Fibroblast of lung (primary cell): Measurements from ENCODE around the gene RNU6-9. TPM values are rescaled to one million over a fixed set of nuclear protein-coding genes. Genes with fewer than 3 reads are reported as not detected.

Experiments
- DNase-seq, 2 donors: peaks; one replicate each; pipeline versions ENCODE4 v3.0.0 to v3.0.0-alpha.2; 2010; ENCODE audit warnings: low read depth in 2 of 2
- H2AFZ ChIP-seq: 2 replicates; pipeline ENCODE4 v1.5.1; 2012; ENCODE audit warnings: low read length, control low read depth, inconsistent platforms
- H3K27ac ChIP-seq: 2 replicates; pipeline ENCODE4 v1.5.1; 2011; ENCODE audit warnings: low read length, control low read depth; ENCODE audit not compliant: insufficient read depth
- H3K27me3 ChIP-seq: 2 replicates; pipeline ENCODE4 v1.5.1; 2011; ENCODE audit warnings: mild to moderate bottlenecking, low read length; ENCODE audit not compliant: control insufficient read depth, insufficient read depth
- H3K36me3 ChIP-seq: 2 replicates; pipeline ENCODE4 v1.5.1; 2011; ENCODE audit warnings: low read length; ENCODE audit not compliant: control insufficient read depth, insufficient read depth
- H3K4me1 ChIP-seq: 2 replicates; pipeline ENCODE4 v1.5.1; 2011; ENCODE audit warnings: low read length; ENCODE audit not compliant: control insufficient read depth, insufficient read depth; ENCODE audit errors: extremely low read depth
- H3K4me2 ChIP-seq: 2 replicates; pipeline ENCODE4 v1.5.1; 2011; ENCODE audit warnings: low read length, control low read depth; ENCODE audit not compliant: insufficient read depth; ENCODE audit errors: extremely low read depth
- H3K4me3 ChIP-seq, 4 experiments: fragments of 200-600 bp in 1 of 4; sonication (generic) in 1 of 4; replicated peaks in 1 of 4; 2 replicates each; pipeline ENCODE4 v1.5.1; 2011 to 2016; ENCODE audit warnings: low read length in 4 of 4, low read depth in 3 of 4, mild to moderate bottlenecking in 3 of 4, control low read depth in 2 of 4, inconsistent platforms in 1 of 4, mixed read lengths in 1 of 4; ENCODE audit not compliant: insufficient read depth in 1 of 4; ENCODE audit errors: control extremely low read depth in 1 of 4
- H3K79me2 ChIP-seq: 2 replicates; pipeline ENCODE4 v1.5.1; 2012; ENCODE audit warnings: mild to moderate bottlenecking, low read length, inconsistent platforms; ENCODE audit not compliant: control insufficient read depth, insufficient read depth
- H3K9ac ChIP-seq: 2 replicates; pipeline ENCODE4 v1.5.1; 2011; ENCODE audit warnings: mild to moderate bottlenecking, low read length, control low read depth; ENCODE audit not compliant: insufficient read depth
- H3K9me3 ChIP-seq: 2 replicates; pipeline ENCODE4 v1.5.1; 2012; ENCODE audit warnings: low read depth, low read length; ENCODE audit not compliant: control insufficient read depth, insufficient read depth
- H4K20me1 ChIP-seq: 2 replicates; pipeline ENCODE4 v1.5.1; 2011; ENCODE audit warnings: low read length; ENCODE audit not compliant: control insufficient read depth, insufficient read depth; ENCODE audit errors: extremely low read depth
- CTCF ChIP-seq, 2 donors: IDR thresholded peaks in 1 of 2; conservative IDR thresholded peaks in 1 of 2; 1 replicate in 1 of 2; 2 replicates in 1 of 2; pipeline ENCODE4 v1.5.1; 2011 to 2012; ENCODE audit warnings: low read length in 2 of 2, control low read depth in 1 of 2, inconsistent platforms in 1 of 2, low read depth in 1 of 2, mild to moderate bottlenecking in 1 of 2
- EZH2 ChIP-seq: IDR thresholded peaks from 2 replicates; pipeline ENCODE4 v1.5.1; 2012; ENCODE audit warnings: low read length, control low read depth, mild to moderate bottlenecking; ENCODE audit errors: missing control alignments
- polyA plus RNA-seq, 2 donors: library from polyadenylated mRNA; depleted of rRNA in 1 of 2; stranded (reverse) in 1 of 2; unstranded in 1 of 2; fragments of >200 nt; gene quantifications; 2 replicates each; pipeline ENCODE4 v1.2.1, GENCODE V29; 2011 to 2012; ENCODE audit warnings: missing spikeins in 1 of 2
- total RNA-seq: library from RNA; depleted of rRNA; stranded (reverse); fragments of >200 nt; gene quantifications from 2 replicates; pipeline ENCODE4 v1.2.1, GENCODE V29; 2014

RNU6-9 gene
- total and polyA plus RNA-seq, 2 donors (not counting 1 experiment from before 2014, with no cell fraction given): not detected

- H2AFZ ChIP-seq: no peak overlapping the region
- no peaks in the 10 kb centered on the region for H4K20me1 ChIP-seq
- peaks cover 29% of the 10 kb centered on the region for H3K36me3 ChIP-seq
- no peaks in the 10 kb centered on the region for H3K79me2 ChIP-seq
- peak; percentile 55 to 64 for DNase-seq
- no peak overlapping the region for H3K4me3 ChIP-seq
- peaks cover 11% of the 10 kb centered on the region for H3K4me1 ChIP-seq
- H3K27me3 ChIP-seq: no peaks in the 10 kb centered on the region
- no peak overlapping the region for H3K9ac ChIP-seq
- H3K27ac ChIP-seq: no peak overlapping the region
- H3K9me3 ChIP-seq: no peaks in the 10 kb centered on the region
- TF ChIP-seq EZH2 (no peak), CTCF (conservative IDR thresholded peaks at IDR 0.05 in 1 of 2, IDR thresholded peaks at IDR 0.05 in 1 of 2; ENCODE audit: low read depth in 1 of 2, low read length in 2 of 2) (no peak)
- H3K4me2 ChIP-seq: no peak overlapping the region
Observed at GRCh38 chr19:873084-873483, 20.2 kb upstream of the RNU6-9 start.

GRCh38 chr19:873561-874041, 19.7 kb upstream of the RNU6-9 start:
- peaks cover 25% of the 10 kb centered on the region for H3K36me3 ChIP-seq
- H3K27ac ChIP-seq: no peak overlapping the region
- H3K4me2 ChIP-seq: no peak overlapping the region
- H3K4me1 ChIP-seq: peaks cover 11% of the 10 kb centered on the region
- no peak overlapping the region for H2AFZ ChIP-seq
- TF ChIP-seq CTCF (conservative IDR thresholded peaks at IDR 0.05 in 1 of 2, IDR thresholded peaks at IDR 0.05 in 1 of 2; ENCODE audit: low read depth in 1 of 2, low read length in 2 of 2) (no peak), EZH2 (no peak)
- no peaks in the 10 kb centered on the region for H3K9me3 ChIP-seq
- no peaks in the 10 kb centered on the region for H4K20me1 ChIP-seq
- no peaks in the 10 kb centered on the region for H3K79me2 ChIP-seq
- H3K9ac ChIP-seq: no peak overlapping the region
- H3K4me3 ChIP-seq: no peak overlapping the region
- H3K27me3 ChIP-seq: no peaks in the 10 kb centered on the region
- no peak for DNase-seq

GRCh38 chr19:875265-875879, 17.9 kb upstream of the RNU6-9 start:
- H3K36me3 ChIP-seq: peaks cover 23% of the 10 kb centered on the region
- no peaks in the 10 kb centered on the region for H3K27me3 ChIP-seq
- H3K4me3 ChIP-seq: no peak overlapping the region
- no peak overlapping the region for H3K9ac ChIP-seq
- TF ChIP-seq CTCF (conservative IDR thresholded peaks at IDR 0.05 in 1 of 2, IDR thresholded peaks at IDR 0.05 in 1 of 2; ENCODE audit: low read depth in 1 of 2, low read length in 2 of 2) (no peak), EZH2 (no peak)
- no peaks in the 10 kb centered on the region for H4K20me1 ChIP-seq
- no peaks in the 10 kb centered on the region for H3K79me2 ChIP-seq
- no peak overlapping the region for H2AFZ ChIP-seq
- no peaks in the 10 kb centered on the region for H3K9me3 ChIP-seq
- DNase-seq: no peak
- H3K4me2 ChIP-seq: no peak overlapping the region
- H3K4me1 ChIP-seq: no peaks in the 10 kb centered on the region
- no peak overlapping the region for H3K27ac ChIP-seq
